ENCODE results near the gene ATAD1. TPM values are rescaled to one million over a fixed set of nuclear protein-coding genes. Genes with fewer than 3 reads are reported as not detected.
"Not testable (repeated sequence)": the region's sequence is repeated elsewhere in the genome, so short reads cannot be mapped to it uniquely, and the experiment has no call there.

Gene ATAD1
- total and polyA plus RNA-seq, 7 donors: 6.9 to 45.3 (median 28.0) TPM

GRCh38 chr10:87746911-87747310, 71.1 kb downstream of the ATAD1 start:
- Histone ChIP-seq H3K27me3 (no peaks in the 10 kb centered on the region), H3K36me3 (no peaks in the 10 kb centered on the region), H3K4me1 (peaks cover 0 to 7% (median 6%) of the 10 kb centered on the region in 4 donors), H3K27ac (no peak overlapping the region), H3K9me3 (no peaks in the 10 kb centered on the region), H3K4me3 (no peak overlapping the region)
- TF ChIP-seq CTCF (IDR thresholded peaks at IDR 0.05): no peak
- TF ChIP-seq POLR2A (IDR thresholded peaks at IDR 0.05): no peak
- no peak for TF ChIP-seq EP300 (IDR thresholded peaks at IDR 0.05)
- peak in 1 of 4 donors; percentile 12 for TF ChIP-seq POLR2AphosphoS5 (IDR thresholded peaks at IDR 0.05)
- WGBS, 2 donors: 38 to 63% methylated on average over 4 of the region's 4 CpGs
- DNase-seq: no peak
- intact Hi-C loops (cut with DNase I): no loop called here

- Histone ChIP-seq H3K27me3 (no peaks in the 10 kb centered on the region), H3K4me3 (no peak overlapping the region), H3K4me1 (peaks cover 0 to 7% (median 6%) of the 10 kb centered on the region in 4 donors), H3K36me3 (no peaks in the 10 kb centered on the region), H3K9me3 (no peaks in the 10 kb centered on the region), H3K27ac (no peak overlapping the region)
- WGBS, 2 donors: 94 to 95% methylated on average over 2 of the region's 2 CpGs
- TF ChIP-seq POLR2AphosphoS5 (IDR thresholded peaks at IDR 0.05): no peak
- no peak for TF ChIP-seq POLR2A (IDR thresholded peaks at IDR 0.05)
- TF ChIP-seq CTCF (IDR thresholded peaks at IDR 0.05): no peak
- no peak for TF ChIP-seq EP300 (IDR thresholded peaks at IDR 0.05)
- DNase-seq: no peak
- intact Hi-C loops (cut with DNase I): no loop called here
These were observed 73.4 kb downstream of the ATAD1 start for GRCh38 chr10:87744606-87745005.

- H3K9me3 ChIP-seq; intact Hi-C loops (cut with DNase I); H3K4me1 ChIP-seq; H3K27me3 ChIP-seq; H3K36me3 ChIP-seq; H3K4me3 ChIP-seq; H3K27ac ChIP-seq: not testable (repeated sequence)
- 95 to 96% methylated on average over 18 of the region's 18 CpGs for WGBS, 2 donors
- peak; percentile 67 for DNase-seq
These were observed 74.9 kb downstream of the ATAD1 start for GRCh38 chr10:87742992-87743610.

- no peak for TF ChIP-seq CTCF (IDR thresholded peaks at IDR 0.05)
- TF ChIP-seq EP300 (IDR thresholded peaks at IDR 0.05): no peak
- TF ChIP-seq POLR2AphosphoS5 (IDR thresholded peaks at IDR 0.05): peak; percentile 24 to 73 (median 41)
- no peak for DNase-seq
- Histone ChIP-seq H3K36me3 (no peaks in the 10 kb centered on the region), H3K4me1 (no peaks in the 10 kb centered on the region), H3K27me3 (no peaks in the 10 kb centered on the region), H3K4me3 (no peak overlapping the region), H3K9me3 (no peaks in the 10 kb centered on the region), H3K27ac (no peak overlapping the region)
- intact Hi-C loops (cut with DNase I): no loop called here
These were observed 77.8 kb downstream of the ATAD1 start for GRCh38 chr10:87740254-87740655.

DNA sequence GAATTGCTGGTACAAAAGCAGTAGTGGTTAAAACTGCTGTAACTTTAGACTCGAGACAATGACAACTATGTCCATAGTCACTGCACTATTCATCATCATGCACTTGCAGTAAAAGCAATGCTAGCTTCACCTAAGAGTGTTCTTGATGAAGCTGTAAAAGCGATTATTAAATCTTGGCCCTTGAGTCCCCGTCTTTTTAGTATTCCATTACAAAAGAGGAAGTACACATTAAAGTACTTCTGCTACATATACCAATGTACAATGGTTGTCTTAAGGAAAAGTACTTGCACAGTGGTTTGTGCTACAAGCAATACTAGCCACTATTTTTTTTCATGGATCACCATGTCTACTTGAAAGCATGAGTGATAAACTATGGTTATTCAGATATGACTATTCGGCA, 78.3 kb downstream of the ATAD1 start:
- Histone ChIP-seq H3K27me3 (no peaks in the 10 kb centered on the region), H3K27ac (no peak overlapping the region), H3K9me3 (no peaks in the 10 kb centered on the region), H3K4me3 (no peak overlapping the region), H3K36me3 (no peaks in the 10 kb centered on the region), H3K4me1 (peaks cover 0 to 5% (median 5%) of the 10 kb centered on the region in 4 donors)
- TF ChIP-seq POLR2AphosphoS5 (IDR thresholded peaks at IDR 0.05) (no peak), POLR2A (IDR thresholded peaks at IDR 0.05) (no peak), CTCF (IDR thresholded peaks at IDR 0.05) (no peak), EP300 (IDR thresholded peaks at IDR 0.05) (no peak)
- intact Hi-C loops (cut with DNase I): loop anchor here (5.0 to 10.0 kb wide), 2 partner anchors 82 to 205 kb away; partner anchors contain the start of gene PAPSS2
- no peak for DNase-seq
- 90 to 93% methylated on average over 4 of the region's 4 CpGs for WGBS, 2 donors

DNA sequence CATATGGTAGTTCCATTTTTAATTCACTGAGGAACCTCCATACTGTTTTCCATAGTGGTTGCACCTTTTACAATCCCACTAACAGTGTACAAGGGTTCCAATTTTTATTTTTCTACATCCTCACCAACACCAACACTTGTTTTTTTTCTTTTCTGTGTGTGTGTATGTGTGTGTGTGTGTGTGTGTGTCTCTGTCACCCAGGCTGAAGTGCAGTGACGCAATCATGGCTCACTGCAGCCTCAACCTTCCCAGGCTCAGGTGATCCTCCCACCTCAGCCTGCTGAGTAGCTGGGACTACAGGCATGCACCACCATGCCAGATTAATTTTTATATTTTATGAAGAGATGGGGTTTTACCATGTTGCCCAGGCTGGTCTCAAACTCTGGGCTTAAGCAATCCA, 79.8 kb downstream of the ATAD1 start:
- intact Hi-C loops (cut with DNase I): loop anchor here (5.0 to 10.0 kb wide), 2 partner anchors 81 to 203 kb away; partner anchors contain the start of gene PAPSS2
- WGBS, 2 donors: 94 to 97% methylated on average over 1 of the region's 1 CpG
- not testable (repeated sequence) for H3K4me1 ChIP-seq, DNase-seq, H3K36me3 ChIP-seq, H3K9me3 ChIP-seq, H3K27ac ChIP-seq, H3K27me3 ChIP-seq, H3K4me3 ChIP-seq

All from sigmoid colon (tissue), 7 donors.